ENCODE data around the gene POLR1A. TPM values are rescaled to one million over a fixed set of nuclear protein-coding genes. Genes with fewer than 3 reads are reported as not detected.

Gene POLR1A
- total and polyA plus RNA-seq, 5 experiments from 2014 or later, result 1.1 to 22.9 (median 5.7) TPM

GRCh38 chr2:86082756-86083155 lies 22.9 kb downstream of the POLR1A start:
- peaks cover 0 to 67% (median 5%) of the 10 kb centered on the region in 3 donors for H3K36me3 Mint-ChIP-seq
- ATAC-seq (no peak), DNase-seq (no peak)
- H3K27me3 Mint-ChIP-seq, result no peaks in the 10 kb centered on the region
- no peaks in the 10 kb centered on the region for H3K9me3 Mint-ChIP-seq
- peak overlapping the region in 3 of 10 donors; percentile 10 to 88 (median 27) for H3K27ac Mint-ChIP-seq
- no peak overlapping the region for H3K4me3 Mint-ChIP-seq
- POLR2A ChIA-PET, result interaction anchor here (1.2 kb wide), 1 partner anchor 199 kb away, joined by 3 read pairs; no protein-coding TSS in a partner anchor
- H3K4me1 Mint-ChIP-seq, result peaks cover 2 to 26% (median 22%) of the 10 kb centered on the region in 4 donors

DNA sequence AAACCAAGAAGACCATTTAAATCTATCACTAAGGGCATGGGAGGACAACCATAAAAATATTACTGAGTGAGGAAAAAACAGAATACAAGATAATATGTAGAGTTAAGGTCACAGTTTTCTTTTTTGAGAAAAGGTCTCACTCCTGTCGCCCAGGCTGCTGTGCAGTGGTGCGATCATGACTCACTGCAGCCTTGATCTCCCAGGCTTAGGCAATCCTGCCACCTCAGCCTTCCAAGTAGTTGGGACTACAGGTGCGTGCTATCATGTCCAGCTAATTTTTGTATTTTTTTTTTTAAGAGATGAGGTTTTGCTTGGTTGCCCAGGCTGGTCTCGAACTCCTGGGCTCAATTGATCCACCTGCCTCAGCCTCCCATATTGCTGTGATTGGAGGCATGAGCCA lies 24.0 kb downstream of the POLR1A start:
- POLR2A ChIA-PET, result interaction anchor here (1.2 kb wide), 1 partner anchor 198 kb away, joined by 3 read pairs; no protein-coding TSS in a partner anchor
- no peak overlapping the region for H3K4me3 Mint-ChIP-seq
- H3K27me3 Mint-ChIP-seq, result no peaks in the 10 kb centered on the region
- ATAC-seq, result no peak
- H3K4me1 Mint-ChIP-seq, result peaks cover 5 to 26% (median 22%) of the 10 kb centered on the region in 4 donors
- no peak for DNase-seq
- H3K9me3 Mint-ChIP-seq, result no peaks in the 10 kb centered on the region
- peak overlapping the region in 2 of 10 donors; percentile 52 to 88 for H3K27ac Mint-ChIP-seq
- peaks cover 0 to 69% (median 5%) of the 10 kb centered on the region in 3 donors for H3K36me3 Mint-ChIP-seq

DNA sequence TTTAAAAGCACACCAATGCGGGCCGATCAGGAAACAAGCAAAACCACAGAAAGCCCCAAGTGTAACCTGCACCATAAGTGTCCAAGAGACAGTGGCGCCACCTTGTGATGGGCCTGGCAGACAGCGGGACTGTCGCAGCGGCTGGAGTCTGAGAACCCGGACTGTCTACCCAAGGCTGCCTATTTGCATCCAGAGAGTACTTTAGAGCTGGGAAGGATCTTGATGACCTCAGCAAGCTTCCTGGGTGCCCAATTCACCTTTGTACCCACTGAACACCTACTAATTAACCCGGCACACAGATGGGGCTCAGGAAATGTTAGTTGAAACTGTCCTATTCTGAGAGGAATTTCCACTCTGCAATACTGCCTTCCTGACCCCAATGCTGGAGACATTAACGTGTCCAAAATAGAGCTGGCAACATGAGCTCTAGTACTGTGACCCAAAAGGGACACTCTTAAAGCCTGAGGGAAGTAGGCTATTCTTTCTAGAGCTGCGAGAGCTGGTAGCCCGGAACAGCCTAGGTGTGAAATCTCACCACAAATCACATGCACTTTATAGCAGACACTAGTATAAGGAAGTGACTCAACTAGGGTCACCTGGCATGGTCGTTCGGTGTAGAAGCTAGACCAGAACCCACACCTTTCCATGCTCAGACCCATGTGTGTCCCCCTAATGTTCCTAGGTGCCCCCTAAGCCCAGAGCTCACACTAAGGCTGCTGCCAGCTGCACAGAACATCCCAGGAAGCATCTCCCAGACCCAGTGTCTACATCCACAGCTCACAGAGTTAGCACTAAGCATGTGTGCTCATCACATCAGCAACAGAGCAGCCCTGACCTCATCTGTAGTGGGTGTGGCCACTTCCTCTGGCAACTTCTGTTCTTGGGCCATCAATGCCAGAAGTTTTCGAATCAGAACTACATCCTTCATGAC lies 25.4 kb downstream of the POLR1A start:
- H3K4me1 Mint-ChIP-seq, result peaks cover 5 to 27% (median 22%) of the 10 kb centered on the region in 4 donors
- H3K27ac Mint-ChIP-seq, result peak overlapping the region; percentile 61 to 95 (median 82)
- peak; percentile 89 to 91 for ATAC-seq
- no peaks in the 10 kb centered on the region for H3K9me3 Mint-ChIP-seq
- POLR2A ChIA-PET, result interaction anchor here (0.6 to 3.0 kb wide), 5 partner anchors 11 to 253 kb away, joined by 4 to 13 read pairs (median 5); no protein-coding TSS in a partner anchor
- no peaks in the 10 kb centered on the region for H3K27me3 Mint-ChIP-seq
- H3K4me3 Mint-ChIP-seq, result peak overlapping the region in 2 of 10 donors; percentile 48 to 55
- H3K36me3 Mint-ChIP-seq, result peaks cover 0 to 64% (median 5%) of the 10 kb centered on the region in 3 donors
- peak; percentile 68 to 91 (median 80) for DNase-seq

GRCh38 chr2:86078774-86079545 lies 26.7 kb downstream of the POLR1A start:
- H3K4me3 Mint-ChIP-seq, result peak overlapping the region in 2 of 10 donors; percentile 26 to 39
- peak overlapping the region in 6 of 10 donors; percentile 24 to 90 (median 74) for H3K27ac Mint-ChIP-seq
- POLR2A ChIA-PET, result interaction anchor here (0.6 to 3.0 kb wide), 4 partner anchors 10 to 252 kb away, joined by 3 to 13 read pairs (median 8); partner anchors contain the start of gene ST3GAL5
- ATAC-seq (peak; percentile 55 to 73), DNase-seq (peak in 8 of 10 donors; percentile 11 to 73 (median 43))
- peaks cover 0 to 64% (median 10%) of the 10 kb centered on the region in 3 donors for H3K36me3 Mint-ChIP-seq
- no peaks in the 10 kb centered on the region for H3K27me3 Mint-ChIP-seq
- H3K9me3 Mint-ChIP-seq, result no peaks in the 10 kb centered on the region
- peaks cover 5 to 27% (median 22%) of the 10 kb centered on the region in 4 donors for H3K4me1 Mint-ChIP-seq

GRCh38 chr2:86075886-86076285 lies 29.8 kb downstream of the POLR1A start:
- Mint-ChIP-seq H3K4me3 (no peak overlapping the region), H3K36me3 (peaks cover 9 to 67% (median 21%) of the 10 kb centered on the region in 3 donors), H3K4me1 (peaks cover 5 to 44% (median 25%) of the 10 kb centered on the region in 4 donors), H3K9me3 (no peaks in the 10 kb centered on the region), H3K27me3 (no peaks in the 10 kb centered on the region), H3K27ac (peak overlapping the region in 3 of 10 donors; percentile 35 to 60 (median 35))
- no peak for DNase-seq
- ATAC-seq, result no peak
- POLR2A ChIA-PET, result interaction anchor here (1.4 kb wide), 1 partner anchor 187 kb away, joined by 3 read pairs; no protein-coding TSS in a partner anchor

GRCh38 chr2:86074811-86075210 lies 30.9 kb downstream of the POLR1A start:
- Mint-ChIP-seq H3K27ac (peak overlapping the region in 2 of 10 donors; percentile 29 to 48), H3K4me1 (peaks cover 5 to 33% (median 14%) of the 10 kb centered on the region in 4 donors), H3K36me3 (peaks cover 14 to 73% (median 30%) of the 10 kb centered on the region in 3 donors), H3K4me3 (no peak overlapping the region), H3K9me3 (no peaks in the 10 kb centered on the region), H3K27me3 (no peaks in the 10 kb centered on the region)
- POLR2A ChIA-PET, result interaction anchor here (0.5 kb wide), 1 partner anchor 172 kb away, joined by 6 read pairs; no protein-coding TSS in a partner anchor
- ATAC-seq (no peak), DNase-seq (no peak)

DNA sequence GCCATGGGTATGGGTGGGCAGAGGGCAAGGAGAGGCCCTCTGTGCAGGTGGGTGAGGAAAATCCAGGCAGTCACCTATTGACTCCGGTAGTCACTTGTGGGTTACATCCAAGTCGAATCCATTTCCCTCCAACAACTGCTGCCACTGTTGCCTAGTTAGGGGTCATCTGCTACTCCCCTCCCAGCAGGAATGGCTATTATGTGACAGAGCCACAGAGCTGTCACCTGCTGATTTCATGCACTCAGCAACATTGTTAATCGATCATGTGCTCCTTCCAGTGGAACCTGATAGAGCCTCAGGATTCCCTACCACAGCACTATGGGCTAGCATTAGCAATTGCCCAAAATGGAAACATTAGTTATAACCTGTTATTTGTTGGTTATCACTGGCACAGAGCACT lies 31.4 kb downstream of the POLR1A start:
- peaks cover 6 to 30% (median 9%) of the 10 kb centered on the region in 4 donors for H3K4me1 Mint-ChIP-seq
- POLR2A ChIA-PET, result interaction anchor here (0.5 kb wide), 1 partner anchor 171 kb away, joined by 6 read pairs; no protein-coding TSS in a partner anchor
- H3K27ac Mint-ChIP-seq, result peak overlapping the region in 3 of 10 donors; percentile 4 to 48 (median 40)
- no peak overlapping the region for H3K4me3 Mint-ChIP-seq
- no peak for ATAC-seq
- DNase-seq, result no peak
- no peaks in the 10 kb centered on the region for H3K27me3 Mint-ChIP-seq
- H3K36me3 Mint-ChIP-seq, result peaks cover 14 to 76% (median 34%) of the 10 kb centered on the region in 3 donors
- no peaks in the 10 kb centered on the region for H3K9me3 Mint-ChIP-seq

DNA sequence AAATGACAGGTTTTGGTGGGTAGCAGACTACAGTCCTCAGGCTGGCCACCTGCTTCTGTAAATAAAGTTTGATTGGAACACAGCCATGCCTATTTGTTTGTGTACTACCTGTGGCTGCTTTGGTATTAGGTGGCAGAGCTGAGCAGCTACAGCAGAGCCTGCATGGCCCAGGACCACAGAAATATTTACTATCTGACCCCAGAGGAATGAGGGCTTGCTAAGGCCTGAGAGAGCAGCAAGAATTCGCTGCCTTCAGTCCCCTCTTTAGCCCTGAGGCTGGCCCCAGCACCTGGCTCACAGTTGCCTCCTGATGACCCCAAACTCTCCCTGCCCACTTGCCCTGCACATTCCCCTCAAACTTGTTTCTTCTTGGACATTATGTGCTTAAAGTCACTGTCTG lies 32.5 kb downstream of the POLR1A start:
- H3K9me3 Mint-ChIP-seq, result no peaks in the 10 kb centered on the region
- H3K27me3 Mint-ChIP-seq, result no peaks in the 10 kb centered on the region
- no peak overlapping the region for H3K4me3 Mint-ChIP-seq
- H3K4me1 Mint-ChIP-seq, result peaks cover 5 to 29% (median 7%) of the 10 kb centered on the region in 4 donors
- POLR2A ChIA-PET, result no interaction called here
- peaks cover 14 to 74% (median 39%) of the 10 kb centered on the region in 3 donors for H3K36me3 Mint-ChIP-seq
- ATAC-seq (no peak), DNase-seq (no peak)
- H3K27ac Mint-ChIP-seq, result peak overlapping the region in 4 of 10 donors; percentile 13 to 88 (median 65)

DNA sequence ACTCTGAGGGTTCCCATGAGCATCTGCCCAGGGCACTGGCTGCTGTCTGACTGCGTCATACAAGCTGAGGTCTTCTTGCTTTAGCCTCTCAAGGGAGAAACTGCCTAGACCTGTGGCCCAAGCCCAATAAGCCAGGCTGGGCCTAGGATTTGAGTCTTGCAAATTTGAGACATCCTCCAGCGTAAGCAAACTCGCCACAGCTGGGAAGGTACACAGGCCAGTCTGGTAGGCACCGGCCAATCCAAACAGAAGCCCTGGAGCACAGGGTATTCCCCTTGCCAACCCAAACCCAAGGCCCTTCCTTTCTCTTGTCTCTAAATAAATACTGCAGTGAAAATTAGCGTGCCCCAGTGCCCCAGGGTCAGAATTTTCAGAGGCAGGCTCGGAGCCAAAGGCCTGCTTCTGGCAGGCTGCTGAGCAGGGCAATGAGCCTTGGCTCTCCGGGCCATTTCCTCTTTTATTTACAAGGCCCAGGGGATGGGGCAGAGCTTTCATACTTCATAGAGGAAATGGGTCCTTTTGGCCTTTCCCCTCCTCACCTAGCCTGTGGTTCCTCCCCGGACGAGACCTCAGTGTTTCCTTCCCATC lies 33.3 kb downstream of the POLR1A start:
- Mint-ChIP-seq H3K27ac (peak overlapping the region in 9 of 10 donors; percentile 7 to 79 (median 69)), H3K27me3 (no peaks in the 10 kb centered on the region), H3K4me3 (no peak overlapping the region), H3K36me3 (peaks cover 14 to 71% (median 36%) of the 10 kb centered on the region in 3 donors), H3K9me3 (no peaks in the 10 kb centered on the region), H3K4me1 (peaks cover 8 to 36% (median 14%) of the 10 kb centered on the region in 4 donors)
- POLR2A ChIA-PET, result no interaction called here
- ATAC-seq (no peak), DNase-seq (no peak)

- POLR2A ChIA-PET, result interaction anchor here (0.6 to 1.1 kb wide), 3 partner anchors 10 to 370 kb away, joined by 3 to 4 read pairs (median 3); partner anchors contain the start of gene KDM3A
- no peak overlapping the region for H3K4me3 Mint-ChIP-seq
- peak overlapping the region in 4 of 10 donors; percentile 2 to 71 (median 43) for H3K27ac Mint-ChIP-seq
- H3K4me1 Mint-ChIP-seq, result peaks cover 5 to 40% (median 16%) of the 10 kb centered on the region in 4 donors
- H3K9me3 Mint-ChIP-seq, result no peaks in the 10 kb centered on the region
- DNase-seq (no peak), ATAC-seq (no peak)
- H3K27me3 Mint-ChIP-seq, result no peaks in the 10 kb centered on the region
- peaks cover 14 to 69% (median 40%) of the 10 kb centered on the region in 3 donors for H3K36me3 Mint-ChIP-seq
Measured at GRCh38 chr2:86070868-86071267, 34.8 kb downstream of the POLR1A start.

GRCh38 chr2:86069783-86070339 lies 35.8 kb downstream of the POLR1A start:
- POLR2A ChIA-PET, result interaction anchor here (1.1 to 2.3 kb wide), 2 partner anchors 10 to 371 kb away, joined by 3 to 6 read pairs; partner anchors contain the start of gene KDM3A
- ATAC-seq, result no peak
- H3K9me3 Mint-ChIP-seq, result no peaks in the 10 kb centered on the region
- peaks cover 22 to 78% (median 50%) of the 10 kb centered on the region in 3 donors for H3K36me3 Mint-ChIP-seq
- no peak overlapping the region for H3K4me3 Mint-ChIP-seq
- H3K27ac Mint-ChIP-seq, result peak overlapping the region in 2 of 10 donors; percentile 2 to 79
- no peak for DNase-seq
- H3K4me1 Mint-ChIP-seq, result peaks cover 8 to 40% (median 16%) of the 10 kb centered on the region in 4 donors
- no peaks in the 10 kb centered on the region for H3K27me3 Mint-ChIP-seq

All from naive thymus-derived CD8-positive, alpha-beta T cell (primary cell).